Measurements from ENCODE around the gene NUTM2G. TPM values are rescaled to one million over a fixed set of nuclear protein-coding genes. Genes with fewer than 3 reads are reported as not detected.
"Not testable (repeated sequence)": the region's sequence is repeated elsewhere in the genome, so short reads cannot be mapped to it uniquely, and the experiment has no call there.

NUTM2G gene
- total RNA-seq, 2 experiments from 2014 or later: not detected

GRCh38 chr9:96942181-96942580, 13.5 kb downstream of the NUTM2G start:
- POLR2A ChIA-PET, CTCF ChIA-PET: not testable (repeated sequence)

- CTCF ChIA-PET, POLR2A ChIA-PET: not testable (repeated sequence)
These were observed 20.7 kb downstream of the NUTM2G start for GRCh38 chr9:96949346-96949745.

GRCh38 chr9:96950539-96950938, 21.9 kb downstream of the NUTM2G start:
- CTCF ChIA-PET, POLR2A ChIA-PET: not testable (repeated sequence)

GRCh38 chr9:96967591-96967990, 38.9 kb downstream of the NUTM2G start:
- POLR2A ChIA-PET, CTCF ChIA-PET: not testable (repeated sequence)

- CTCF ChIA-PET: interaction anchor here (0.7 kb wide), 1 partner anchor 18 kb away, joined by 4 read pairs; no protein-coding TSS in a partner anchor
- POLR2A ChIA-PET: not testable (repeated sequence)
These were observed 43.9 kb downstream of the NUTM2G start for GRCh38 chr9:96972552-96972951.

GRCh38 chr9:96974037-96974436, 45.4 kb downstream of the NUTM2G start:
- POLR2A ChIA-PET, CTCF ChIA-PET: not testable (repeated sequence)

GRCh38 chr9:96983496-96984122, 55.0 kb downstream of the NUTM2G start:
- POLR2A ChIA-PET, CTCF ChIA-PET: not testable (repeated sequence)

GRCh38 chr9:96984139-96984538, 55.5 kb downstream of the NUTM2G start:
- POLR2A ChIA-PET, CTCF ChIA-PET: not testable (repeated sequence)

- CTCF ChIA-PET, POLR2A ChIA-PET: not testable (repeated sequence)
These were observed 56.2 kb downstream of the NUTM2G start for GRCh38 chr9:96984887-96985286.

Other genes with a start within 250 kb of the NUTM2G start
- gene ZNF510, start 150.8 kb upstream of the NUTM2G start, total RNA-seq: 1 to 10 TPM; 7.1 to 9.0 TPM
- 1 to 10 TPM; 2.9 to 3.7 TPM for gene ZNF782, start 74.3 kb upstream of the NUTM2G start, total RNA-seq
- gene CTSV, start 110.3 kb downstream of the NUTM2G start, total RNA-seq: under 1 TPM; 0.08 to 0.36 TPM